ENCODE data around the gene MPPE1. TPM values are rescaled to one million over a fixed set of nuclear protein-coding genes. Genes with fewer than 3 reads are reported as not detected.

MPPE1 gene
- total RNA-seq, 2 experiments from 2014 or later, result 21.7 to 22.4 TPM

DNA sequence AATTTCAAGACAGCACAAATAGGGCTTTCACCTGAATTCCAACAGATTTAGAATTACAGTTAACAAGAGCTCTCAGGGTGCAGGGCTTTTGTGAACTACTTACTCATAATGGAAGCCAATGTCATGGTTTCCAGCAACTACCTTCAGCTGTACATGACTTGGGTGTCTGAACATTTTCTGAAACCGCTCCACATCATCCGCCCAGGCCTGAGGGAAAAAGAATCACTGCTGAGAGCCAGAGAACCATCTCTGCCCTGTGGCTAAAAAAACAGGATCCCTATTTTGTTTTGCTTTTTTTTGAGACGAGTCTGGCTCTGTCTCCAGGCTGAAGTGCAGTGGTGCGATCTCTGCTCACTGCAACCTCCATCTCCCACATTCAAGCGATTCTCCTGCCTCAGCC lies 18.8 kb downstream of the MPPE1 start:
- Mint-ChIP-seq H3K4me3 (no peak overlapping the region), H3K9me3 (no peaks in the 10 kb centered on the region), H3K27ac (no peak overlapping the region), H3K4me1 (ENCODE audit: low read depth) (no peaks in the 10 kb centered on the region), H3K27me3 (no peaks in the 10 kb centered on the region), H3K36me3 (ENCODE audit: low read depth) (peaks cover 24% of the 10 kb centered on the region)
- ATAC-seq (no peak), DNase-seq (no peak)
- intact Hi-C loops (cut with micrococcal nuclease), result no loop called here
- TF ChIP-seq, protein P1, sequence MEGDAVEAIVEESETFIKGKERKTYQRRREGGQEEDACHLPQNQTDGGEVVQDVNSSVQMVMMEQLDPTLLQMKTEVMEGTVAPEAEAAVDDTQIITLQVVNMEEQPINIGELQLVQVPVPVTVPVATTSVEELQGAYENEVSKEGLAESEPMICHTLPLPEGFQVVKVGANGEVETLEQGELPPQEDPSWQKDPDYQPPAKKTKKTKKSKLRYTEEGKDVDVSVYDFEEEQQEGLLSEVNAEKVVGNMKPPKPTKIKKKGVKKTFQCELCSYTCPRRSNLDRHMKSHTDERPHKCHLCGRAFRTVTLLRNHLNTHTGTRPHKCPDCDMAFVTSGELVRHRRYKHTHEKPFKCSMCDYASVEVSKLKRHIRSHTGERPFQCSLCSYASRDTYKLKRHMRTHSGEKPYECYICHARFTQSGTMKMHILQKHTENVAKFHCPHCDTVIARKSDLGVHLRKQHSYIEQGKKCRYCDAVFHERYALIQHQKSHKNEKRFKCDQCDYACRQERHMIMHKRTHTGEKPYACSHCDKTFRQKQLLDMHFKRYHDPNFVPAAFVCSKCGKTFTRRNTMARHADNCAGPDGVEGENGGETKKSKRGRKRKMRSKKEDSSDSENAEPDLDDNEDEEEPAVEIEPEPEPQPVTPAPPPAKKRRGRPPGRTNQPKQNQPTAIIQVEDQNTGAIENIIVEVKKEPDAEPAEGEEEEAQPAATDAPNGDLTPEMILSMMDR (IDR thresholded peaks at IDR 0.05), result no peak
- ChIA-PET POLR2A (interaction anchor here (1.2 kb wide), 1 partner anchor 19 kb away, joined by 3 read pairs; the partner anchor contains the start of gene MPPE1), CTCF (interaction anchor here (0.8 to 1.7 kb wide), 2 partner anchors 49 to 233 kb away, joined by 3 to 5 read pairs; no protein-coding TSS in a partner anchor)

DNA sequence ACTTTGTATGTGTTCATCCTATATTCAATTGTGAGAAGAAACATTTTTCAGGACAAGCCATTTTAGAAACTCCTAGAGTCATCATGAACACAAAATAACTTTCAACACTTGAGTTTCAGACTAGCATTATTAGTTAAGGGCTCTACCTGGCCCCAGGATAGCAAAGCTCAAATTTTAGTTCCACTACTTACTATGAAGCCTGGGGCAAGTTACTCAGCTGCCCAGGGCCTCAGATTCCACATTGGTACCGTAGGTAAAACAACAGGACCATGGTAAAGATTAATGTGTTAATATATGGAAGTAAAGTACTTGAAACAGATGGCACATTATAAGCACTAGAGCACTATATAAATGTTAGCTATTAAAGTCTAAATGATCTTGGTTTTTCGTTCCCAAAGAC lies 19.4 kb downstream of the MPPE1 start:
- intact Hi-C loops (cut with micrococcal nuclease), result no loop called here
- CTCF ChIA-PET, result interaction anchor here (0.8 to 1.7 kb wide), 2 partner anchors 49 to 233 kb away, joined by 3 to 5 read pairs; no protein-coding TSS in a partner anchor
- Mint-ChIP-seq H3K27ac (no peak overlapping the region), H3K36me3 (ENCODE audit: low read depth) (peaks cover 24% of the 10 kb centered on the region), H3K4me3 (no peak overlapping the region), H3K9me3 (no peaks in the 10 kb centered on the region), H3K27me3 (no peaks in the 10 kb centered on the region), H3K4me1 (ENCODE audit: low read depth) (no peaks in the 10 kb centered on the region)
- no peak for DNase-seq
- TF ChIP-seq, protein P1 (IDR thresholded peaks at IDR 0.05), result no peak
- POLR2A ChIA-PET, result interaction anchor here (0.9 to 1.2 kb wide), 2 partner anchors 20 to 37 kb away, joined by 3 read pairs; partner anchors contain the start of gene MPPE1
- ATAC-seq, result no peak

DNA sequence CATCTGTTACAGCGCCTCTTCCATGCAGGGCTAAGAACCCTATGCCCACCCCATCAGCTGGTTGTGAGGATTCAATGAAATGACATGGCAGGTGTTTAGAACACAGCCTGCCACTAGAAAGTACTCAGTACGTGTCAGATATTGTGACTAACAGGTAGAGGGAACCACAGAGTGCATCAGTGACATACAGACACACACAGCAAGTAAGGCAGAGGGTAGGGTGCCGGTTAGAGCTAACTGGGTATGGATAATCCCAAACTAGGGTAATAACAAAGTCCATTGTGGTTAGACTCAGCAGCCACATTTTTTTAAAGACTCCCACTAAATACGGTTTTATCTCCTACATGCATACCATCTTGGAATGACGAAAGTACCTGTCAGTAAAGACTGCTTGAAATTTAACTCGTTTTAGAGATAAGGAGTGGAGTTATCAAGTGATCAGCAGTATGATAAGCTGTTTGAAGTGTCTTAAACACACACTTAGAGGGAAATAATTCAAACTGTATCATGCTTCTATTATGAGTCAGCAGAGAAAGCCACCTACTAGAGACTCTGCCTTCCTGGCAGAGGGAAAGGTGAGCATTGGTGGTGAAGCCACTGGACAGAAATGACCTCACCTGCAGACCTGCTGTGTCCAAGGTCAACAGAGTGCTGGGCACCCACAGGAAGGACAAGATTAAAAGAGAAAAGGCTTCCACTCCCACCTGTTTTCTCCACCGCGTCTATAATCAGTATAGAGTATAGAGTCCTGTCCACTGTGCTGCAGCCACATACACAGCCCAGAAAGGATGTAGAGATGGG lies 20.6 kb downstream of the MPPE1 start:
- H3K4me3 Mint-ChIP-seq, result no peak overlapping the region
- POLR2A ChIA-PET, result interaction anchor here (0.6 to 1.1 kb wide), 2 partner anchors 17 to 94 kb away, joined by 3 to 5 read pairs; no protein-coding TSS in a partner anchor
- DNase-seq, result no peak

DNA sequence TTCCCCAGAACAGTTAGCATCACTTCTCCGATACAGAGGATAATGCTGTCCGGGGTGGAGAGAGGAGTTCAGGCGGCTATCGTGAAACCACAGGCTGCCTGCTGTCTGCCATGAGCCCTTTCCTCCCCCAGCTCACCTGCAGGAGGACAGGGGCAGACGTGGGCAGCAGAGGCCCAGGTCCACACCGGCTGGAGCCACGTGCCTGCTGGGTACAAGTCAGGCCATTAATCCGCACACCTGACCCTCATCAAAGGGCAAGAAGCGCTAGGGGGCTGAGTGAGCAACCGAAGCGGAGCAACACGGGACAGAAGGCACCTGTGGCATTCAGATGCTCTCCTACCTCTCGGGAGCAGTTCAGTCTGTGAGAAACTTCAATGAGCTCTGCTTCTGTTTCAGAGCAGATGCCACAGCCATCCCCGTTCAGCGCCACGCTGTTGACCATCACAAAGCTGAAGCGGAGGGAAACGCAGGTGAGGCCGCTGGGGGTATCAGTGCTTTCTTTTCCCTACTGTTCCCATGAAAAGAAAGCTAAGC lies 21.5 kb downstream of the MPPE1 start:
- no peaks in the 10 kb centered on the region for H3K27me3 Mint-ChIP-seq
- ChIA-PET CTCF (no interaction called here), POLR2A (interaction anchor here (0.6 to 1.1 kb wide), 2 partner anchors 22 to 95 kb away, joined by 3 read pairs; no protein-coding TSS in a partner anchor)
- H3K27ac Mint-ChIP-seq, result no peak overlapping the region
- H3K9me3 Mint-ChIP-seq, result no peaks in the 10 kb centered on the region
- no peak for ATAC-seq
- peaks cover 19% of the 10 kb centered on the region for H3K36me3 Mint-ChIP-seq (ENCODE audit: low read depth)
- no peak for DNase-seq
- TF ChIP-seq, protein P1 (IDR thresholded peaks at IDR 0.05), result no peak
- intact Hi-C loops (cut with micrococcal nuclease), result no loop called here
- H3K4me3 Mint-ChIP-seq, result no peak overlapping the region
- H3K4me1 Mint-ChIP-seq (ENCODE audit: low read depth), result no peaks in the 10 kb centered on the region

More for the DNA sequence above, 20.6 kb downstream of the MPPE1 start:
- H3K4me1 Mint-ChIP-seq (ENCODE audit: low read depth), result no peaks in the 10 kb centered on the region
- CTCF ChIA-PET, result no interaction called here
- TF ChIP-seq, protein P1 (IDR thresholded peaks at IDR 0.05), result no peak
- peaks cover 19% of the 10 kb centered on the region for H3K36me3 Mint-ChIP-seq (ENCODE audit: low read depth)
- no peak overlapping the region for H3K27ac Mint-ChIP-seq
- intact Hi-C loops (cut with micrococcal nuclease), result no loop called here
- no peaks in the 10 kb centered on the region for H3K27me3 Mint-ChIP-seq
- no peaks in the 10 kb centered on the region for H3K9me3 Mint-ChIP-seq
- no peak for ATAC-seq

Data from activated CD8-positive, alpha-beta T cell treated with anti-CD3 and anti-CD28 coated beads for 36 hours (primary cell).